H9 (cell line): ENCODE data around the gene NLRP4. TPM values are rescaled to one million over a fixed set of nuclear protein-coding genes. Genes with fewer than 3 reads are reported as not detected.

Source experiments
- DNase-seq: peaks from one replicate; pipeline ENCODE4 v3.0.0-alpha.2; 2017
- H2AFZ ChIP-seq: one replicate; pipeline ENCODE4 v1.6.1; 2013; ENCODE audit warnings: mild to moderate bottlenecking, low read length, control low read depth, moderate library complexity
- H2AK5ac ChIP-seq: 2 replicates; pipeline ENCODE4 v1.6.1; 2013; ENCODE audit warnings: low read length, control low read depth, mixed read lengths; ENCODE audit not compliant: insufficient read length
- H2BK120ac ChIP-seq: one replicate; pipeline ENCODE4 v1.6.1; 2013; ENCODE audit warnings: low read depth, mild to moderate bottlenecking, low read length, control low read depth, inconsistent platforms; ENCODE audit not compliant: poor library complexity, severe bottlenecking
- H2BK12ac ChIP-seq: 2 replicates; pipeline ENCODE4 v1.6.1; 2013; ENCODE audit warnings: low read length, control low read depth, mixed read lengths, low read depth; ENCODE audit not compliant: insufficient read length
- H2BK15ac ChIP-seq: 2 replicates; pipeline ENCODE4 v1.6.1; 2013; ENCODE audit warnings: low read depth, low read length, control low read depth
- H2BK20ac ChIP-seq: one replicate; pipeline ENCODE4 v1.6.1; 2013; ENCODE audit warnings: low read depth, mild to moderate bottlenecking, low read length, control low read depth, inconsistent platforms; ENCODE audit not compliant: poor library complexity, severe bottlenecking
- H2BK5ac ChIP-seq: 2 replicates; pipeline ENCODE4 v1.6.1; 2013; ENCODE audit warnings: low read length, control low read depth, mixed read lengths; ENCODE audit not compliant: insufficient read length
- H3K14ac ChIP-seq: 2 replicates; pipeline ENCODE4 v1.6.1; 2013; ENCODE audit warnings: low read length, control low read depth; ENCODE audit not compliant: insufficient read depth
- H3K18ac ChIP-seq: 2 replicates; pipeline ENCODE4 v1.6.1; 2013; ENCODE audit warnings: low read depth, mild to moderate bottlenecking, mixed read lengths, low read length, control low read depth; ENCODE audit not compliant: insufficient read length
- H3K23ac ChIP-seq: 2 replicates; pipeline ENCODE4 v1.6.1; 2013; ENCODE audit warnings: low read length, control low read depth, mixed read lengths, low read depth; ENCODE audit not compliant: insufficient read length
- H3K23me2 ChIP-seq: 2 replicates; pipeline ENCODE4 v1.6.1; 2013; ENCODE audit warnings: low read depth, mild to moderate bottlenecking, mixed read lengths, low read length, control low read depth; ENCODE audit not compliant: insufficient read length, poor library complexity, severe bottlenecking
- H3K27ac ChIP-seq: 2 replicates; pipeline ENCODE4 v1.5.1; 2013; ENCODE audit warnings: low read length, control low read depth, mixed read lengths, low read depth; ENCODE audit not compliant: insufficient read length
- H3K27me3 ChIP-seq: 2 replicates; pipeline ENCODE4 v1.6.1; 2013; ENCODE audit warnings: low read length, control low read depth, inconsistent platforms; ENCODE audit not compliant: insufficient read depth
- H3K4ac ChIP-seq: 2 replicates; pipeline ENCODE4 v1.6.1; 2013; ENCODE audit warnings: low read depth, mild to moderate bottlenecking, control low read depth, inconsistent platforms, low read length, moderate library complexity
- H3K4me1 ChIP-seq: 2 replicates; pipeline ENCODE4 v1.6.1; 2013; ENCODE audit warnings: low read length, control low read depth, inconsistent platforms; ENCODE audit not compliant: insufficient read depth
- H3K4me2 ChIP-seq: 2 replicates; pipeline ENCODE4 v1.6.1; 2013; ENCODE audit warnings: low read length, control low read depth, mixed read lengths; ENCODE audit not compliant: insufficient read length, insufficient read depth
- H3K56ac ChIP-seq: 2 replicates; pipeline ENCODE4 v1.6.1; 2013; ENCODE audit warnings: low read depth, mild to moderate bottlenecking, mixed read lengths, low read length, control low read depth; ENCODE audit not compliant: insufficient read length
- H3K79me1 ChIP-seq: 2 replicates; pipeline ENCODE4 v1.6.1; 2013; ENCODE audit warnings: low read depth, mild to moderate bottlenecking, moderate library complexity, low read length, control low read depth, inconsistent platforms; ENCODE audit not compliant: insufficient read depth, poor library complexity, severe bottlenecking
- H3K79me2 ChIP-seq: 2 replicates; pipeline ENCODE4 v1.6.1; 2013; ENCODE audit warnings: low read length, control low read depth, inconsistent platforms; ENCODE audit not compliant: insufficient read depth
- H3K9ac ChIP-seq: 2 replicates; pipeline ENCODE4 v1.6.1; 2013; ENCODE audit warnings: low read length, control low read depth, mixed read lengths; ENCODE audit not compliant: insufficient read length; ENCODE audit errors: extremely low read depth
- H3K9me3 ChIP-seq: one replicate; pipeline ENCODE4 v1.6.1; 2013; ENCODE audit warnings: low read depth, low read length, inconsistent platforms; ENCODE audit not compliant: control insufficient read depth
- H3T11ph ChIP-seq: one replicate; pipeline ENCODE4 v1.6.1; 2013; ENCODE audit warnings: mild to moderate bottlenecking, low read length, control low read depth, inconsistent platforms
- H4K20me1 ChIP-seq: one replicate; pipeline ENCODE4 v1.6.1; 2013; ENCODE audit not compliant: control insufficient read depth, insufficient read length, insufficient read depth
- H4K5ac ChIP-seq: 2 replicates; pipeline ENCODE4 v1.6.1; 2013; ENCODE audit warnings: low read depth, mild to moderate bottlenecking, mixed read lengths, low read length, control low read depth; ENCODE audit not compliant: insufficient read length
- H4K8ac ChIP-seq: replicated peaks from 2 replicates; pipeline ENCODE4 v1.6.1; 2013; ENCODE audit warnings: low read length, control low read depth, mixed read lengths, low read depth; ENCODE audit not compliant: insufficient read length
- H4K91ac ChIP-seq: 2 replicates; pipeline ENCODE4 v1.6.1; 2013; ENCODE audit warnings: low read depth, mild to moderate bottlenecking, moderate library complexity, mixed read lengths, low read length, control low read depth; ENCODE audit not compliant: insufficient read length
- H3K27ac Mint-ChIP-seq, 3 experiments: 2 replicates in 2 of 3; 3 replicates in 1 of 3; pipeline ENCODE4 v1.8.0; 2020 to 2021; ENCODE audit warnings: mixed read lengths in 3 of 3, mild to moderate bottlenecking in 1 of 3, moderate library complexity in 1 of 3
- H3K27me3 Mint-ChIP-seq: 2 replicates; pipeline ENCODE4 v1.8.0; 2021; ENCODE audit warnings: low read depth, mild to moderate bottlenecking, moderate library complexity, mixed read lengths
- H3K36me3 Mint-ChIP-seq, 3 experiments: 2 replicates in 2 of 3; 3 replicates in 1 of 3; pipeline ENCODE4 v1.8.0; 2020 to 2021; ENCODE audit warnings: low read depth in 3 of 3, mixed read lengths in 3 of 3; ENCODE audit not compliant: insufficient read depth in 1 of 3
- H3K4me1 Mint-ChIP-seq, 2 experiments: 2 replicates each; pipeline ENCODE4 v1.8.0; 2020; ENCODE audit warnings: mixed read lengths in 2 of 2
- H3K4me3 Mint-ChIP-seq, 2 experiments: 2 replicates in 1 of 2; 3 replicates in 1 of 2; pipeline ENCODE4 v1.8.0; 2020 to 2021; ENCODE audit warnings: mild to moderate bottlenecking in 2 of 2, mixed read lengths in 2 of 2, moderate library complexity in 1 of 2
- H3K9me3 Mint-ChIP-seq, 2 experiments: 2 replicates in 1 of 2; 3 replicates in 1 of 2; pipeline ENCODE4 v1.8.0; 2020; ENCODE audit warnings: mild to moderate bottlenecking in 2 of 2, mixed read lengths in 2 of 2, moderate library complexity in 1 of 2
- WGBS: extraction: QIAGEN DNeasy Blood & Tissue Kit; methylation state at CpG from one replicate; pipeline ENCODE4 v1.1.7; 2013; ENCODE audit warnings: missing lambda C conversion rate, low lambda C conversion rate, mixed read lengths; ENCODE audit not compliant: insufficient read length; ENCODE audit errors: extremely low coverage; 5-methylcytosine and 5-hydroxymethylcytosine counted together
- total RNA-seq: library from RNA; stranded (reverse); gene quantifications from 2 replicates; pipeline ENCODE4 v1.2.1, GENCODE V29; 2021
- TF ChIP-seq, protein P1 (sequence below): fragments of 200-600 bp; sonication (generic); conservative IDR thresholded peaks from 3 replicates; pipeline ENCODE4 v1.8.0; 2021; ENCODE audit warnings: antibody characterized with exemption, mild to moderate bottlenecking

NLRP4 gene
- total RNA-seq, 1 experiment from 2014 or later = not detected

DNA sequence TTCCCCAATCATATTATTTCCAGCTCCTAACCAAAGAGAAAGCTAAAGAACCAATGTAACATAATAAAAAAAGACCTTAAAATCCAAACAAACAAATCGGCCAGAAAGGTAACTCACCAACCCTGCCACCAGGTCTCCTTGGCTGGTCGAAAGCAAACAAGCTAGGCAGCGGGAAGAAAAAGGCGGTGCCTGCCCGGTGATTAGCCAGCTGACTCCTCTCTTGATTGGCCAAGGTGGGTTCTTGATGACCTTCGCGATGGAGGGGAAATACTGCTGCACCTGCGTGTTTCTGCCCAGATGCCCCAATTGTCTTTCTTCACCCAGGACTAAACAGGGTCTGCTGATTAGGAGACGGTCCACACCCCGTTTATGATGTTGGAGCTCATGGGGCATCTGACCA is 4.5 kb upstream of the NLRP4 start, which contains the start of gene NLRP11:
Gene NLRP11, minus strand, starts transcription at position 154 of the 400 bp plus-strand sequence. CDS start 13,825 bp downstream, outside the sequence.
- Histone ChIP-seq H2BK12ac (no peak within 1 kb of the TSS), H3K23me2 (no peaks in the 10 kb centered on the region), H2BK15ac (no peak within 1 kb of the TSS), H2BK5ac (no peak within 1 kb of the TSS), H3K79me1 (no peaks in the 10 kb centered on the region), H2AFZ (no peak within 1 kb of the TSS), H3K18ac (no peak within 1 kb of the TSS), H3K14ac (no peak within 1 kb of the TSS), H3K27me3 (no peaks in the 10 kb centered on the region), H3K23ac (no peak within 1 kb of the TSS), H3K4ac (no peak within 1 kb of the TSS), H2AK5ac (no peak within 1 kb of the TSS), H3K56ac (no peak within 1 kb of the TSS), H3K79me2 (no peaks in the 10 kb centered on the region), H4K5ac (no peak within 1 kb of the TSS), H4K91ac (no peak within 1 kb of the TSS), H3T11ph (no peak within 1 kb of the TSS), H3K4me1 (no peaks in the 10 kb centered on the region), H3K27ac (no peak within 1 kb of the TSS), H4K20me1 (no peaks in the 10 kb centered on the region), H2BK20ac (no peak within 1 kb of the TSS), H2BK120ac (no peak within 1 kb of the TSS), H3K4me2 (no peak within 1 kb of the TSS), H4K8ac (no peak within 1 kb of the TSS), H3K9me3 (peaks cover 53% of the 10 kb centered on the region), H3K9ac (no peak within 1 kb of the TSS)
- peaks cover 0 to 20% (median 10%) of the 10 kb centered on the region in 3 experiments; a peak in 4 of 7 replicates for H3K36me3 Mint-ChIP-seq
- no peak for DNase-seq
- TF ChIP-seq, protein P1, sequence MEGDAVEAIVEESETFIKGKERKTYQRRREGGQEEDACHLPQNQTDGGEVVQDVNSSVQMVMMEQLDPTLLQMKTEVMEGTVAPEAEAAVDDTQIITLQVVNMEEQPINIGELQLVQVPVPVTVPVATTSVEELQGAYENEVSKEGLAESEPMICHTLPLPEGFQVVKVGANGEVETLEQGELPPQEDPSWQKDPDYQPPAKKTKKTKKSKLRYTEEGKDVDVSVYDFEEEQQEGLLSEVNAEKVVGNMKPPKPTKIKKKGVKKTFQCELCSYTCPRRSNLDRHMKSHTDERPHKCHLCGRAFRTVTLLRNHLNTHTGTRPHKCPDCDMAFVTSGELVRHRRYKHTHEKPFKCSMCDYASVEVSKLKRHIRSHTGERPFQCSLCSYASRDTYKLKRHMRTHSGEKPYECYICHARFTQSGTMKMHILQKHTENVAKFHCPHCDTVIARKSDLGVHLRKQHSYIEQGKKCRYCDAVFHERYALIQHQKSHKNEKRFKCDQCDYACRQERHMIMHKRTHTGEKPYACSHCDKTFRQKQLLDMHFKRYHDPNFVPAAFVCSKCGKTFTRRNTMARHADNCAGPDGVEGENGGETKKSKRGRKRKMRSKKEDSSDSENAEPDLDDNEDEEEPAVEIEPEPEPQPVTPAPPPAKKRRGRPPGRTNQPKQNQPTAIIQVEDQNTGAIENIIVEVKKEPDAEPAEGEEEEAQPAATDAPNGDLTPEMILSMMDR = no peak
- H3K4me3 Mint-ChIP-seq = no peak within 1 kb of the TSS
- H3K9me3 Mint-ChIP-seq = peaks cover 71 to 85% of the 10 kb centered on the region in 2 experiments
- H3K4me1 Mint-ChIP-seq = no peaks in the 10 kb centered on the region
- 0 out of 2 replicates have a peak, but pooled peaks cover 6% of the 10 kb centered on the region for H3K27me3 Mint-ChIP-seq
- WGBS = no CpG with 5 or more reads among the region's 10 CpGs
- no peak within 1 kb of the TSS for H3K27ac Mint-ChIP-seq
